SK-N-SH treated with all-trans-retinoic acid at 6 μM for 48 hours (cell line): ENCODE results near the gene NOTCH2.
A peak's percentile ranks its signal among the peaks of the same experiment; 100 is the strongest.

Experiments
- GLIS3 ChIP-seq: fragments of 250-450 bp; sonication (Bioruptor Pico); IDR thresholded peaks from 2 replicates; pipeline ENCODE4 v1.5.0; 2020; ENCODE audit warnings: mild to moderate bottlenecking, moderate library complexity
- OSR1 ChIP-seq: fragments of 250-450 bp; sonication (Bioruptor Pico); IDR thresholded peaks from 2 replicates; pipeline ENCODE4 v1.8.0; 2022; ENCODE audit warnings: moderate library complexity, mild to moderate bottlenecking, inconsistent platforms
- PATZ1 ChIP-seq: fragments of 250-450 bp; sonication (Bioruptor Pico); IDR thresholded peaks from 2 replicates; pipeline ENCODE4 v1.8.0; 2020; ENCODE audit warnings: mild to moderate bottlenecking, moderate library complexity, borderline replicate concordance
- RARB ChIP-seq: fragments of 250-450 bp; sonication (Bioruptor Pico); IDR thresholded peaks from 2 replicates; pipeline ENCODE4 v1.8.0; 2021; ENCODE audit warnings: mild to moderate bottlenecking, moderate library complexity
- SNAI2 ChIP-seq: fragments of 250-450 bp; sonication (Bioruptor Pico); IDR thresholded peaks from 2 replicates; pipeline ENCODE4 v1.5.0; 2020; ENCODE audit warnings: mild to moderate bottlenecking, moderate library complexity
- TCF4 ChIP-seq: fragments of 250-450 bp; sonication (Bioruptor Pico); IDR thresholded peaks from 2 replicates; pipeline ENCODE4 v1.8.0; 2021; ENCODE audit warnings: mild to moderate bottlenecking, moderate library complexity, borderline replicate concordance
- TOX ChIP-seq: fragments of 250-450 bp; sonication (Bioruptor Pico); IDR thresholded peaks from 2 replicates; pipeline ENCODE4 v1.8.0; 2021; ENCODE audit warnings: mild to moderate bottlenecking, moderate library complexity, borderline replicate concordance
- TSHZ2 ChIP-seq: fragments of 250-450 bp; sonication (Bioruptor Pico); IDR thresholded peaks from 2 replicates; pipeline ENCODE4 v1.5.0; 2020; ENCODE audit warnings: mild to moderate bottlenecking, moderate library complexity
- ZNF70 ChIP-seq: fragments of 450-650 bp; formaldehyde crosslinking; IDR thresholded peaks from 2 replicates; pipeline ENCODE4 v1.5.0; 2020; ENCODE audit warnings: mild to moderate bottlenecking, moderate library complexity
- ZNF8 ChIP-seq: fragments of 450-650 bp; formaldehyde crosslinking; IDR thresholded peaks from 2 replicates; pipeline ENCODE4 v1.5.0; 2020; ENCODE audit warnings: mild to moderate bottlenecking, moderate library complexity

GRCh38 chr1:119869995-119870394 is 199.5 kb downstream of the NOTCH2 start:
- TF ChIP-seq RARB (no peak), ZNF70 (CRISPR knock-in tag) (no peak), PATZ1 (CRISPR knock-in tag) (peak; percentile 86), ZNF8 (peak; percentile 56; the same call in 1 of the 2 replicates), TSHZ2 (CRISPR knock-in tag) (peak; percentile 94), TOX (CRISPR knock-in tag) (no peak), OSR1 (CRISPR knock-in tag) (no peak), SNAI2 (CRISPR knock-in tag) (peak; percentile 60), TCF4 (CRISPR knock-in tag) (peak; percentile 91), GLIS3 (CRISPR knock-in tag) (no peak; the same call in 1 of the 2 replicates)
